ENCODE data around the gene DNAJC18.

Gene DNAJC18

DNA sequence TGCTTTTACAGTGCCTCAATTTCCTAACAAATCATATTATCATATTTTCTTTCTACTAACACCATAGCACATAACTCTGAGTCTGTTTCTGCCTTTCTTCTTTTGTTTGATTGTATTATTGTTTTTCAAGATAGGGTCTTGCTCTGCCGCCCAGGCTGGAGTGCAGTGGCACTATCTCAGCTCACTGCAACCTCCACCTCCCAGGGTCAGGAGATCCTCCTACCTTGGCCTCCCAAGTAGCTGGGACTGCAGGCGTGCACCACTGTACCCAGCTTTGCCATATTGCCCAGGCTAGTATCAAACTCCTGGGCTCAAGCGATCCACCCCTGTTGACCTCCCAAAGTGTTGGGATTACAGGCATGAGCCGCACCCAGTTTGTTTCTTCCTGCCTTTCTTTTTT, 78.9 kb downstream of the DNAJC18 start:
- DNase-seq: no peak
